NCI-H748 (cell line): Measurements from ENCODE around the gene ZSCAN20.
A peak's percentile ranks its signal among the peaks of the same experiment; 100 is the strongest.

Experiments
- DNase-seq: peaks from one replicate; lab custom pipeline; 2025; ENCODE audit not compliant: unreplicated experiment; lab: John Stamatoyannopoulos, UW

ZSCAN20 gene

DNA sequence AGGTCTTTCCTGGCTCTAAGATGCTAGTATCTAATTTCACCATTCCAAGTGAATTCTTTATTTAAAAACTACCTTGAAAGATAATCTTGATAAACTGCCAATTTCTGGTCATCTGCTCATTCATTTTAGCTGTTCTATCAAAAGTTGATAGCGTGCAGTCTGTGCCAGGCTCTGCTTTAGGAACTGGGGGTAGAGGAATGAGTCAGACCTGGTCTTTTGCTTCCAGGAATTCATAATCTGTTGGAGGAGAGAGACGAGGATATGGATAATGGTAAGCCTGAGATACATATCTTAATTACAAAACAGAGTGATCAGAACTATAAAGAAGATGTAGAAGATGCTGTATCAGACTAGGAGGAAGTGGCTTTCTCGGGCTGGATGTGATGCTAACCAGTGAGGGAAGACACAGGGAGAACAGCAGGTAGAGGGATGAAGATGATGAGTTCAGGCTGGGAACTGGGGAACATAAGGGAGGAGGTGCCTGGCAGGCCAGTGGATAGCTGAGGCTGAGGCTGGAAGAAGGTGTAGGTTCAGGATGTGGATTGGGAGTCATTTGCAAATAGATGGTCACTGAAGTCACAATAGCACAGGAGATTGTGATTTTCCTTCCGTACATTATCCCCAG is 29.3 kb upstream of the ZSCAN20 start:
- DNase-seq, result no peak

DNA sequence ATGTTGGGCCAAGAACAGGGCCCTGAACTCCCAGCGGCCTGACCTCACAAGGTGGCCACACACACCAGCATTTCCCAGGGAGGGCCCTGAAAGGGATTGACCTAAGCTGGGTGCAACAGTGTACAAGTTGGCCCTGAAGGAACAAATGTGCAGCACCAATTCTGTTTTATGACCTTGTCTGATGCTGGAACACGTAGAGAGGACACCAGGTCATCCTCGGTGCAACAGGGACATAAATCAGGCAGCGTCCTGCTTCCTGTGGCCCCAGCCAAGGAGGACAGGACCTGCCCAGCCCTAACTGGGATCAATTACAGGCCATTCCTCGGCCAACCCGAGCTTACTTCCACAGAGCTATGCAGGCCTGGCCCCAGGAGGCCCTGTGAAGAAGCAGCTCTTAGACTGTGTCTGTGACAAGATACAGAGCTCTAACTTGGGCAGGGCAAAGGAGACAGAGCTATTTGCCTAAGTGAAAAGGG is 28.7 kb upstream of the ZSCAN20 start:
- DNase-seq, result no peak

DNA sequence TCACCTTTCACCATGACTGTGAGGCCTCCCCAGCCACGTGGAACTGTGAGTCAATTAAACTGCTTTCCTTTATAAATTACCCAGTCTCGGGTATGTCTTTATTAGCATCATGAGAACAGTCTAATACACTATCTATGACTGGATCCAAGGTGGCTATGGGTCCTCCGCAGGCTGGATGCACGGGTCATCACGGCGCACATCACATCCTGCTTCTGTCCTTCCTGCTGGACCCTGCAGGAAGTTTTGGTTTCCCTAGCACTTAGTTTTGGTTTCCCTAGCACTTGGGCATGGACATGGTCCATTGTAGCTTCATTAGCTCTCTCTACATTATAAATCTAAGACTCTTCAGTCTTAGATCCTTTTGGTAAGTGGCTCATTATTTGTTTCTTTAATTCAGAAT is 27.3 kb upstream of the ZSCAN20 start:
- no peak for DNase-seq

DNA sequence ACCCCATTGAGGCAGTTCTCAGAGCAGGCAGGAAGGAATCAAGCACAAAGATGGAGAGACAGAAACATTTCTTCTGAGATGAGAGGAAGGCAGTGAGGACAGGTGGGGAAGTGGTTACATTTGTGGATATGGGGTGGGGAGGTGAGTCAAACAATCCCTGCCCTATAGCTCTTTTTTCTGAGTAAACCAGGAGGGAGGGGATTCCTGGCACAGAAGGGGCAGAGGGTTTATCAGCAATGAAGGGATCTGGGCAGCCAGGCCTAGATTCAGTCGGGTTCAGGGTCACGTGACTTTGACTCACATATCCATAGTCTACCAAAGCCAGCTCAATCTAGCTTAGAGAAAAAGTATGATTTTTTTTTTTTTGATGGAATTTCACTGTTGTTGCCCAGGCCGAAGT is 25.9 kb upstream of the ZSCAN20 start:
- no peak for DNase-seq

GRCh38 chr1:33454646-33455282 is 17.7 kb upstream of the ZSCAN20 start:
- peak; percentile 14 for DNase-seq

DNA sequence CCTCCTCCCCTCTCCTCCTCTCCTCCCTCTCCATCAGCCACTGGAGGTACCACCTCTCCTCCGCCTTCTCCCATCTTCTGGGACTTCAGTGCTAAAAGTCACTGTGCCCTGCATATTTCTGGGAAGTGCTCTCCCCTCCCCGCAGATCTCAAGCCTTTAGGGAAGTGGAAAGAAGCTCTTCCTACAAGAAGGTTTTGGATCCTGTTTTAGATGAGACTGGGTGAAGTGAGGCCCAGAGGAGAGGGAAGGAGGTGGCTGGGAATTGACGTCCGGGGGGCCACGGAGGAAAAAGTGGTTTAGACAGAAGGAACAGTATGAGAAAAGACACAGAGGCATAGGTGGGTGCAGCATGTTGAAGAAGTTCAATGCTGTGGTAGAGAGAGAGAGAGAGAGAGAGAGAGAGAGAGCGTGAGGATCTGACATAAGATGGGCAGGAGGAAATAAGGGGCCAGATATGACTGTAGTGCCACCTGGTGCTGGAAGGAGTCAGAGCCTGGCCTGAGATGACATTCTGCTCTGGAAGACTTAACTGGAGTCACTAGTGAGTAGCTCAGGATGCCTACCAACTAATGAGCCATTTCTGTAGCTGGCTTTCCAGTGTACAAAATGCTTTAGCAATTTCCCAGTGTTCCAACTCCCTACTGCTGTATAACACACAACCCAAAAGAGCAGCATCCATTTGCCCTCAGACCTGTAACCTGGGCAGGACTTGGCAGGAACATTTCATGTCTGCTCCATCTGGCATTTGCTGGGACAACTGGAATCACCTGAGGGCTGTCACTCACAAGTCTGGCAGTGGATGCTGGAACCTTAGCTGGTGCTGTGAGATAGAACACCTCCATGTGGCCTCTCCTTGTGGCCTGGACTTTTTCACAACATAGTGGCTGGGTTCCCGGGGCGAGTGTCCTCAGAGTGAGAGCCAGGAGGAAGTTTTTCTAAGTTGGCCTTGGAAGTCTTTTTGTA is 16.6 kb upstream of the ZSCAN20 start:
- DNase-seq, result peak; percentile 9

DNA sequence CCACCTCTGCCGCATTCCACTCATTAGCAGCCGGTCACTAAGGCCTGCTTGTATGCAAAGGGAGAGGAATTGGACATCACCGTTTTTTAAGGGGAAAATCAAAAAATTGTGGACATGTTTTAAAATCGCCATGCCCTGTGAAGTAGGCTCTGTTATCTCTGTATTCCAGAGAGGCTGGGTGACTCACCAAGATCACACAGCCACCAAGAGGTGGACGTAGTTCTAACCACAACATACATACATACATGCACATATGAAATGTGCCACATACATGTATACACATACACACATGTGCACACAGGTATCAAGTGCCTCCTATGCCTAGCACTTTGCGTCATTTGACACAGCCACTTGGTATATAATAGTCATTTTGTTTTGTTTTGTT is 16.0 kb upstream of the ZSCAN20 start:
- DNase-seq, result no peak

- no peak for DNase-seq
These were observed 12.8 kb upstream of the ZSCAN20 start for GRCh38 chr1:33459691-33460090.

- DNase-seq, result no peak
These were observed 12.3 kb upstream of the ZSCAN20 start for GRCh38 chr1:33460144-33460543.

- DNase-seq, result no peak
These were observed 11.4 kb upstream of the ZSCAN20 start for GRCh38 chr1:33460947-33461629.

DNA sequence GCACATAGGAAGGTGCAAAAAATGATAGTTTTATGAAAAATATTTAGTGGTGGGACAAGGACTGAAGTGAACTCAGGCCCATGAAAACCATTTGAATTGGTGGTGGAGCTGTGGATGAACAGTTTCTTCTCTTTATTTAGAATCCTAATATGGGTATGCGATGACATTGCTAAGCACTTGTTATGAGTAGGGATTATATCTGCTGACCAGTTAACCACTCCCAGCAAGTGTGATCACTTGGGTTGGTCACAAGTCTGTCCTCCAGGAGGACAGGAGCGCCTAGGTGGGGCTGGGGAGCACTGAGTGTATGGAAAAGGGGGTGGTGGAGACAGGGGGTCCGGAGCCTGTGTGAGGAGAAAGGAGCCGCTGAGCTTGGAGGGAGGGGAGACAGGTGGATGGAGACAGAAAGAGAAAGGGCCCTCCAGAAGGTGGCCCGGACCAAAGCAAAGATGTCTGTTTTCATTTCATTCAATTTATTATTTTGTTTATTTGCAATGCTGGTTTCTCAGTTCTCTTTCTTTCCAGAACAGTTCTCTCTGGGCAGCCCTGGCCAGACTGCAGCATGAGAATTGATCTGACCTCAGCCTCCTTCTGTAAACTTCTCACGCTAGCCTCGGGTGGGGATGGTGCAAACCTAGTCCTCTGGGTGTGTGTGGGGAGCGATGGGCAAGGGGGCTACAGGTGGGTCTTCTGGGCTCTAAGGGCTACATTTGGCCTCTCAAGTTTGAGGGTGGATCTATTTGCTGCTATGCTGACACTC is 9.9 kb upstream of the ZSCAN20 start:
- DNase-seq, result no peak

DNA sequence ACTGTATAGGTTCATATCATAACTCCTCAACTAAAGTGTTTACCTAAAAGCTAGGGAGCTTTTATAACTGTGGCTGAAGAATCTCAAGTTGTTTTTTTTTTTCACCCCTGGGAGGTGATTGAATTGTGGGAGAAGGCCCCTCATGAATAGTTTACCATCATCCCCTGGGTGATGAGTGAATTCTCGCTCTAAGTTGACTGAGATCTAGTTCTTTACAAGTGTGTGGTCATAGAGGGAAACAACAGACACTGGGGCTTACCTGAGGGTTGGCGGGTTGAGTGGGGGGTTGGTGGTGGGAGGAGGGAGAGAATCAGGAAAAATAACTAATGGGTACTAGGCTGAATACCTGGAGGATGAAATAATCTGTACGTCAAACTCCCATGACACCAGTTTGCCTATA is 7.9 kb upstream of the ZSCAN20 start:
- no peak for DNase-seq

- DNase-seq, result no peak
These were observed 7.1 kb upstream of the ZSCAN20 start for GRCh38 chr1:33465316-33465715.

- DNase-seq, result no peak
These were observed 6.3 kb upstream of the ZSCAN20 start for GRCh38 chr1:33466159-33466558.

- DNase-seq, result no peak
These were observed 4.4 kb upstream of the ZSCAN20 start for GRCh38 chr1:33468011-33468410.

DNA sequence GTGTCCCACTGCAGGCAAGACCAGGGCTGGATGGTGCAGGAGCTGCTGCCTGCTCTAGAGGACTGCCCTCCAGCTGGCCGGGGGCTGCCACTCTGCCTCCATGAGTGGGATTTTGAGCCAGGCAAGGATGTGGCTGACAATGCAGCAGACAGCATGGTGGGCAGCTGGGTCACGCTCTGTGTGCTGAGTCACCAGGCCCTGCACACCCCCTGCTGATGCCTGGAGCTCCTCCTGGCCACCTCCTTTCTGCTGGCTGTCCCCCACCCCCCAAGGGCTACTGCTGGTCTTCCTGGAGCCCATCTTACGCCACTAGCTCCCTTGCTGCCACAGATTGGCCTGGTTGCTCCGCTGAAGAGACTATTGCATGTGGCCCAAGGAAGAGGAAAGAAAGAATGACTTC is 3.9 kb upstream of the ZSCAN20 start:
- no peak for DNase-seq

GRCh38 chr1:33468967-33469366 is 3.5 kb upstream of the ZSCAN20 start:
- DNase-seq, result no peak

GRCh38 chr1:33469691-33470090 is 2.8 kb upstream of the ZSCAN20 start:
- no peak for DNase-seq

GRCh38 chr1:33470495-33471012 is 1.9 kb upstream of the ZSCAN20 start:
- DNase-seq, result peak; percentile 77

GRCh38 chr1:33471416-33471815 is 1.0 kb upstream of the ZSCAN20 start:
- DNase-seq, result no peak
